ENCODE data around the gene NDUFA6. TPM values are rescaled to one million over a fixed set of nuclear protein-coding genes. Genes with fewer than 3 reads are reported as not detected.
"Not testable (repeated sequence)": the region's sequence is repeated elsewhere in the genome, so short reads cannot be mapped to it uniquely, and the experiment has no call there.

The NDUFA6 gene
- 126 and 130 TPM in 2 replicates for total RNA-seq (2014; rRNA removed; shearing (Covaris generic))
- polyA plus RNA-seq (2015; cell fraction: cytosol; rRNA removed) = 66.2 and 88.1 TPM in 2 replicates
- 9.7 and 19.5 TPM in 2 replicates for polyA plus RNA-seq (2015; cell fraction: nucleus; rRNA removed)

DNA sequence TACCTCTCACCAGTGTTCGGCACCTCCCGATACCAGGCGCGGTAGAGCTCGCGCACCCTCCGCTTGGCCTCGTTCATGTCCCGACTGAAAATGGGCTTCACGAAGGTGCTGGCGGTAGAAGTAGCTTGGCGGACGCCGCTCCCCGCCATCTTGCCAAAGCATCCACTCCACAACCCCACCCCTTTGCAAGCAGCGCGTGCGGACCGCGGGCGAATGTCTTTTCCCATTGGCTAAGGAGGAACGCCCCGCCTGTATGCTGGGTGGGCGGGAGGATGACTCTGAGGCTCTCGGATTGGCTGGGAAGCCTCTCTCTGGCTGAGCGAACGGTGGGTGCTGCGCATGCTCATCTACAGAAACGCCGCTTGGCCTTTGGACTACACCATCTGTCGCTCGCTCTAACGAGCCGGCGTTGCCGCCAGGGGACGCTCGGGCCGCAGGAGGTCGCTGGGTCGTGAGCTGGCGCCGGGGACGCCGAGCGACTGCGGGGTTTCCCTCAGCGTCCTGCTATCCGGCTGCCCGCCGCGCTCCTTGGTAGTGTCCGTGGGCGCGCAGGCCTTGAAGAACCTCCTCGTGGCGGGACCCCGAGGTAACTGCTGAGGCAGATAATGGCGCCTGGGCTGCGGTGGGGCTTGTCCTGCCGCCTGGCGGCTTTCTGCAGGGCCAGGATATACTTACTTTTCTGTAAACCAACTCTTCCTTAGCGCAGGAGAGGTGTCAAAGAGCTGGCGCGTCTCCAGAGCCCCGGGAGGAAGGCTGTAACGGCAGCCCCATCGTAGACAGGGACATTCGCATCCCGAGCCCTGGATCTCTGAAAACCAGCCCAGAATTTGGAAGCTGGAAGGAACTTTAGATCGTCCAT is at the start of gene NDUFA6:
Gene NDUFA6, minus strand, starts transcription at position 177 of the 859 bp plus-strand sequence. Its CDS starts 28 bp downstream, at position 149.
- in situ Hi-C loops (cut with HindIII; ENCODE audit: low pct_unique_long_range_greater_than_20kb, low sequenced_read_pairs) = no loop called here
- DNase-seq (ENCODE audit: low read depth, low spot score) = peak; percentile 100

DNA sequence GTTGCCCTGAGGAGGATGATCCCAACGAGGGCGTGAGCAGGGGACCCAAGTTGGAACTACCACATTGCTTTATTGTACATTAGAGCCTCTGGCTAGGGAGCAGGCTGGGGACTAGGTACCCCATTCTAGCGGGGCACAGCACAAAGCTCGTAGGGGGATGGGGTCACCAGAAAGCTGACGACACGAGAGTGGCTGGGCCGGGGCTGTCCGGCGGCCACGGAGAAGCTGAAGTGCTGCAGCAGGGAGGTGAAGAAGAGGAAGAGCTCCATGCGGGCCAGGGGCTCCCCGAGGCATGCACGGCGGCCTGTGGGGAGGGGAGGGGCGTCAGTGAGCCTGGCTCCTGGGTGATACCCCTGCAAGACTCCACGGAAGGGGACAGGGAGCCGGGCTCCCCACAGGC is 49.6 kb upstream of the NDUFA6 start:
- DNase-seq (ENCODE audit: low read depth, low spot score); in situ Hi-C loops (cut with HindIII; ENCODE audit: low pct_unique_long_range_greater_than_20kb, low sequenced_read_pairs): not testable (repeated sequence)

- in situ Hi-C loops (cut with HindIII; ENCODE audit: low pct_unique_long_range_greater_than_20kb, low sequenced_read_pairs); DNase-seq (ENCODE audit: low read depth, low spot score): not testable (repeated sequence)
These were observed 48.9 kb upstream of the NDUFA6 start for GRCh38 chr22:42139508-42139907.

- no peak for DNase-seq (ENCODE audit: low read depth, low spot score)
- in situ Hi-C loops (cut with HindIII; ENCODE audit: low pct_unique_long_range_greater_than_20kb, low sequenced_read_pairs) = no loop called here
These were observed 48.4 kb upstream of the NDUFA6 start for GRCh38 chr22:42138972-42139371.

GRCh38 chr22:42138122-42138770 is 47.7 kb upstream of the NDUFA6 start:
- in situ Hi-C loops (cut with HindIII; ENCODE audit: low pct_unique_long_range_greater_than_20kb, low sequenced_read_pairs) = no loop called here
- DNase-seq (ENCODE audit: low read depth, low spot score) = no peak

DNA sequence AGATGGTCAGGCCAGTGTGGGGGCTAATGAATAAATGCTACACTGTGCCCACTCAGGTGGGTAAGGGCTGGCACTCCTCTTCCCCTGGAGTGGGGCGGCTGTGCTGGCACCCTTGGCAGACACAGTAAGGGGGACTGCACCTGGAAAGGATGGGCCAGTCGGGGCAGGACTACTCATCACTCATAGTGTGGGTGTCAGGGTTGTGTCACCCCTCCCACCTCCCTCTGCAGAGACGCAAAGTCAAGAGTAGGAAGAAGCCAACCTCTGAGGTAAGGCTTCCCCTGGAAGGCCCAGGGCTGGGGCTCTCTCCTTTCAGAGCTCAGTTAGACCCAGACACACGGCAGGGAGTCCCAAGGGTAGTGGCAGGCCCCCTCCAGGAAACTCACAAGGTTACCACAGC is 45.1 kb upstream of the NDUFA6 start:
- DNase-seq (ENCODE audit: low read depth, low spot score); in situ Hi-C loops (cut with HindIII; ENCODE audit: low pct_unique_long_range_greater_than_20kb, low sequenced_read_pairs): not testable (repeated sequence)

GRCh38 chr22:42134100-42135020 is 43.8 kb upstream of the NDUFA6 start:
- DNase-seq (ENCODE audit: low read depth, low spot score) = no peak
- in situ Hi-C loops (cut with HindIII; ENCODE audit: low pct_unique_long_range_greater_than_20kb, low sequenced_read_pairs) = no loop called here

GRCh38 chr22:42132457-42132856 is 41.9 kb upstream of the NDUFA6 start:
- in situ Hi-C loops (cut with HindIII; ENCODE audit: low pct_unique_long_range_greater_than_20kb, low sequenced_read_pairs) = no loop called here
- DNase-seq (ENCODE audit: low read depth, low spot score) = no peak

- DNase-seq (ENCODE audit: low read depth, low spot score) = no peak
- in situ Hi-C loops (cut with HindIII; ENCODE audit: low pct_unique_long_range_greater_than_20kb, low sequenced_read_pairs) = no loop called here
These were observed 41.0 kb upstream of the NDUFA6 start for GRCh38 chr22:42131562-42131961.

- in situ Hi-C loops (cut with HindIII; ENCODE audit: low pct_unique_long_range_greater_than_20kb, low sequenced_read_pairs); DNase-seq (ENCODE audit: low read depth, low spot score): not testable (repeated sequence)
These were observed 40.3 kb upstream of the NDUFA6 start, which contains the start of gene CYP2D6 for GRCh38 chr22:42130639-42131431. CYP2D6 (minus strand) TSS chr22:42130810; CDS start chr22:42130791, 19 bp downstream.

GRCh38 chr22:42130182-42130581 is 39.6 kb upstream of the NDUFA6 start:
- in situ Hi-C loops (cut with HindIII; ENCODE audit: low pct_unique_long_range_greater_than_20kb, low sequenced_read_pairs); DNase-seq (ENCODE audit: low read depth, low spot score): not testable (repeated sequence)

DNA sequence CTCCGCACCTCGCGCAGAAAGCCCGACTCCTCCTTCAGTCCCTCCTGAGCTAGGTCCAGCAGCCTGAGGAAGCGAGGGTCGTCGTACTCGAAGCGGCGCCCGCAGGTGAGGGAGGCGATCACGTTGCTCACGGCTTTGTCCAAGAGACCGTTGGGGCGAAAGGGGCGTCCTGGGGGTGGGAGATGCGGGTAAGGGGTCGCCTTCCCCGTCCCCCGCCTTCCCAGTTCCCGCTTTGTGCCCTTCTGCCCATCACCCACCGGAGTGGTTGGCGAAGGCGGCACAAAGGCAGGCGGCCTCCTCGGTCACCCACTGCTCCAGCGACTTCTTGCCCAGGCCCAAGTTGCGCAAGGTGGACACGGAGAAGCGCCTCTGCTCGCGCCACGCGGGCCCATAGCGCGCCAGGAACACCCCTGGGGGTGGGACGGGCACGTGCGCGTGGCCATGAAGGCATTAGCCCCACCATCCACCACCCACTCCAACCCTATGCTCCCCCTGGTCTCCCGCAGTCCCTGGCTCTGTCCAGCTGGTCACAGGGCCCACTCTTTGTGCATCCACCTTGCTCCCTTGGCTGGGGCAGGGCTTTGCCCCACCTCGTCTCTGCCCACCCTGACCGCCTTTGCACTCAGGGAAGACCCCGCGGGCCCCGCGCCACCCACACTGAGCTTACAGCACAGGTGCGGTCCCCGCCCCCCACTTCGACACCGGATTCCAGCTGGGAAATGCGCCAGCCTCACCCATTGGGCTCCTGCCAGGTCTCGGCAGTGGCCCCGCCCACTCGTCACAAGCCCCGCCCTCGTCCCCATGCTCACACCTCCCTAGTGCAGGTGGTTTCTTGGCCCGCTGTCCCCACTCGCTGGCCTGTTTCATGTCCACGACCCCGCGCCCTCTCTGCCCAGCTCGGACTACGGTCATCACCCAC is 38.5 kb upstream of the NDUFA6 start:
- DNase-seq (ENCODE audit: low read depth, low spot score); in situ Hi-C loops (cut with HindIII; ENCODE audit: low pct_unique_long_range_greater_than_20kb, low sequenced_read_pairs): not testable (repeated sequence)

- DNase-seq (ENCODE audit: low read depth, low spot score); in situ Hi-C loops (cut with HindIII; ENCODE audit: low pct_unique_long_range_greater_than_20kb, low sequenced_read_pairs): not testable (repeated sequence)
These were observed 37.4 kb upstream of the NDUFA6 start for GRCh38 chr22:42128007-42128406.

DNA sequence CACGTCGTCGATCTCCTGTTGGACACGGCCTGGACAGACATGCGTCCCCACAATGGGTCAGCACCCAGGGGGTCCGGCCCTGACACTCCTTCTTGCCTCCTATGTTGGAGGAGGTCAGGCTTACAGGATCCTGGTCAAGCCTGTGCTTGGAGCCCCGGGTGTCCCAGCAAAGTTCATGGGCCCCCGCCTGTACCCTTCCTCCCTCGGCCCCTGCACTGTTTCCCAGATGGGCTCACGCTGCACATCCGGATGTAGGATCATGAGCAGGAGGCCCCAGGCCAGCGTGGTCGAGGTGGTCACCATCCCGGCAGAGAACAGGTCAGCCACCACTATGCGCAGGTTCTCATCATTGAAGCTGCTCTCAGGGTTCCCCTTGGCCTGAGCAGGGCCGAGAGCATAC is 37.0 kb upstream of the NDUFA6 start:
- in situ Hi-C loops (cut with HindIII; ENCODE audit: low pct_unique_long_range_greater_than_20kb, low sequenced_read_pairs) = no loop called here
- DNase-seq (ENCODE audit: low read depth, low spot score) = no peak

- DNase-seq (ENCODE audit: low read depth, low spot score); in situ Hi-C loops (cut with HindIII; ENCODE audit: low pct_unique_long_range_greater_than_20kb, low sequenced_read_pairs): not testable (repeated sequence)
These were observed 33.0 kb upstream of the NDUFA6 start for GRCh38 chr22:42123529-42123928.

Data from SK-MEL-5 (cell line).